Measurements from ENCODE around the gene FRMD8.
A peak's percentile ranks its signal among the peaks of the same experiment; 100 is the strongest.

FRMD8 gene

GRCh38 chr11:65400307-65401072, 14.1 kb downstream of the FRMD8 start:
- Histone ChIP-seq H3K36me3 (ENCODE audit: control insufficient read depth in 2 of 2, insufficient read depth in 2 of 2, low read length in 2 of 2) (peaks cover 43 to 52% of the 10 kb centered on the region in 2 donors), H3K9me3 (ENCODE audit: control insufficient read depth in 2 of 2, low read length in 2 of 2) (no peaks in the 10 kb centered on the region), H3K27ac (ENCODE audit: low read depth in 2 of 2, low read length in 2 of 2) (peak overlapping the region; percentile 16 to 37)

GRCh38 chr11:65401073-65401802, 14.8 kb downstream of the FRMD8 start:
- H3K9me3 ChIP-seq (ENCODE audit: control insufficient read depth in 2 of 2, low read length in 2 of 2), result no peaks in the 10 kb centered on the region
- peaks cover 13 to 20% of the 10 kb centered on the region in 2 donors for H3K4me1 ChIP-seq (ENCODE audit: control insufficient read depth in 2 of 2, insufficient read depth in 2 of 2, low read length in 2 of 2)
- no peak overlapping the region for H3K4me3 ChIP-seq (ENCODE audit: low read length in 2 of 2)
- H3K27me3 ChIP-seq (ENCODE audit: control insufficient read depth in 2 of 2, insufficient read depth in 2 of 2, low read length in 2 of 2), result no peaks in the 10 kb centered on the region
- H3K9ac ChIP-seq (ENCODE audit: low read depth in 1 of 2, low read length in 2 of 2), result peak overlapping the region in 1 of 2 donors; percentile 10
- H3K27ac ChIP-seq (ENCODE audit: low read depth in 2 of 2, low read length in 2 of 2), result peak overlapping the region; percentile 58 to 60
- peaks cover 39 to 49% of the 10 kb centered on the region in 2 donors for H3K36me3 ChIP-seq (ENCODE audit: control insufficient read depth in 2 of 2, insufficient read depth in 2 of 2, low read length in 2 of 2)

More at GRCh38 chr11:65400307-65401072, 14.1 kb downstream of the FRMD8 start:
- Histone ChIP-seq H3K9ac (ENCODE audit: low read depth in 1 of 2, low read length in 2 of 2) (peak overlapping the region in 1 of 2 donors; percentile 10), H3K4me3 (ENCODE audit: low read length in 2 of 2) (no peak overlapping the region), H3K4me1 (ENCODE audit: control insufficient read depth in 2 of 2, insufficient read depth in 2 of 2, low read length in 2 of 2) (peaks cover 13 to 20% of the 10 kb centered on the region in 2 donors), H3K27me3 (ENCODE audit: control insufficient read depth in 2 of 2, insufficient read depth in 2 of 2, low read length in 2 of 2) (no peaks in the 10 kb centered on the region)

GRCh38 chr11:65401803-65402248, 15.4 kb downstream of the FRMD8 start:
- peaks cover 13 to 20% of the 10 kb centered on the region in 2 donors for H3K4me1 ChIP-seq (ENCODE audit: control insufficient read depth in 2 of 2, insufficient read depth in 2 of 2, low read length in 2 of 2)
- H3K9me3 ChIP-seq (ENCODE audit: control insufficient read depth in 2 of 2, low read length in 2 of 2), result no peaks in the 10 kb centered on the region
- no peak overlapping the region for H3K4me3 ChIP-seq (ENCODE audit: low read length in 2 of 2)
- H3K36me3 ChIP-seq (ENCODE audit: control insufficient read depth in 2 of 2, insufficient read depth in 2 of 2, low read length in 2 of 2), result peaks cover 38 to 46% of the 10 kb centered on the region in 2 donors
- H3K27me3 ChIP-seq (ENCODE audit: control insufficient read depth in 2 of 2, insufficient read depth in 2 of 2, low read length in 2 of 2), result no peaks in the 10 kb centered on the region
- H3K9ac ChIP-seq (ENCODE audit: low read depth in 1 of 2, low read length in 2 of 2), result no peak overlapping the region
- H3K27ac ChIP-seq (ENCODE audit: low read depth in 2 of 2, low read length in 2 of 2), result peak overlapping the region; percentile 58 to 60

- Histone ChIP-seq H3K27ac (ENCODE audit: low read depth in 2 of 2, low read length in 2 of 2) (no peak overlapping the region), H3K27me3 (ENCODE audit: control insufficient read depth in 2 of 2, insufficient read depth in 2 of 2, low read length in 2 of 2) (no peaks in the 10 kb centered on the region), H3K4me3 (ENCODE audit: low read length in 2 of 2) (no peak overlapping the region), H3K9me3 (ENCODE audit: control insufficient read depth in 2 of 2, low read length in 2 of 2) (no peaks in the 10 kb centered on the region), H3K36me3 (ENCODE audit: control insufficient read depth in 2 of 2, insufficient read depth in 2 of 2, low read length in 2 of 2) (peaks cover 31 to 40% of the 10 kb centered on the region in 2 donors), H3K4me1 (ENCODE audit: control insufficient read depth in 2 of 2, insufficient read depth in 2 of 2, low read length in 2 of 2) (peaks cover 13 to 20% of the 10 kb centered on the region in 2 donors), H3K9ac (ENCODE audit: low read depth in 1 of 2, low read length in 2 of 2) (no peak overlapping the region)
Measured at GRCh38 chr11:65402790-65403189, 16.4 kb downstream of the FRMD8 start.

GRCh38 chr11:65403607-65404121, 17.2 kb downstream of the FRMD8 start:
- Histone ChIP-seq H3K4me1 (ENCODE audit: control insufficient read depth in 2 of 2, insufficient read depth in 2 of 2, low read length in 2 of 2) (peaks cover 13 to 20% of the 10 kb centered on the region in 2 donors), H3K4me3 (ENCODE audit: low read length in 2 of 2) (no peak overlapping the region), H3K36me3 (ENCODE audit: control insufficient read depth in 2 of 2, insufficient read depth in 2 of 2, low read length in 2 of 2) (peaks cover 27 to 38% of the 10 kb centered on the region in 2 donors), H3K27me3 (ENCODE audit: control insufficient read depth in 2 of 2, insufficient read depth in 2 of 2, low read length in 2 of 2) (no peaks in the 10 kb centered on the region), H3K9ac (ENCODE audit: low read depth in 1 of 2, low read length in 2 of 2) (no peak overlapping the region), H3K9me3 (ENCODE audit: control insufficient read depth in 2 of 2, low read length in 2 of 2) (no peaks in the 10 kb centered on the region), H3K27ac (ENCODE audit: low read depth in 2 of 2, low read length in 2 of 2) (peak overlapping the region; percentile 57 to 71)

GRCh38 chr11:65404210-65404609, 17.8 kb downstream of the FRMD8 start:
- Histone ChIP-seq H3K36me3 (ENCODE audit: control insufficient read depth in 2 of 2, insufficient read depth in 2 of 2, low read length in 2 of 2) (peaks cover 29 to 41% of the 10 kb centered on the region in 2 donors), H3K27ac (ENCODE audit: low read depth in 2 of 2, low read length in 2 of 2) (peak overlapping the region; percentile 57 to 71), H3K9me3 (ENCODE audit: control insufficient read depth in 2 of 2, low read length in 2 of 2) (no peaks in the 10 kb centered on the region), H3K4me1 (ENCODE audit: control insufficient read depth in 2 of 2, insufficient read depth in 2 of 2, low read length in 2 of 2) (peaks cover 13 to 20% of the 10 kb centered on the region in 2 donors), H3K27me3 (ENCODE audit: control insufficient read depth in 2 of 2, insufficient read depth in 2 of 2, low read length in 2 of 2) (no peaks in the 10 kb centered on the region), H3K4me3 (ENCODE audit: low read length in 2 of 2) (no peak overlapping the region), H3K9ac (ENCODE audit: low read depth in 1 of 2, low read length in 2 of 2) (no peak overlapping the region)

GRCh38 chr11:65404638-65405339, 18.4 kb downstream of the FRMD8 start:
- peaks cover 13 to 20% of the 10 kb centered on the region in 2 donors for H3K4me1 ChIP-seq (ENCODE audit: control insufficient read depth in 2 of 2, insufficient read depth in 2 of 2, low read length in 2 of 2)
- no peaks in the 10 kb centered on the region for H3K9me3 ChIP-seq (ENCODE audit: control insufficient read depth in 2 of 2, low read length in 2 of 2)
- no peaks in the 10 kb centered on the region for H3K27me3 ChIP-seq (ENCODE audit: control insufficient read depth in 2 of 2, insufficient read depth in 2 of 2, low read length in 2 of 2)
- H3K27ac ChIP-seq (ENCODE audit: low read depth in 2 of 2, low read length in 2 of 2), result peak overlapping the region in 1 of 2 donors; percentile 71
- H3K9ac ChIP-seq (ENCODE audit: low read depth in 1 of 2, low read length in 2 of 2), result no peak overlapping the region
- H3K36me3 ChIP-seq (ENCODE audit: control insufficient read depth in 2 of 2, insufficient read depth in 2 of 2, low read length in 2 of 2), result peaks cover 29 to 41% of the 10 kb centered on the region in 2 donors
- H3K4me3 ChIP-seq (ENCODE audit: low read length in 2 of 2), result no peak overlapping the region

- Histone ChIP-seq H3K27ac (ENCODE audit: low read depth in 2 of 2, low read length in 2 of 2) (no peak overlapping the region), H3K27me3 (ENCODE audit: control insufficient read depth in 2 of 2, insufficient read depth in 2 of 2, low read length in 2 of 2) (no peaks in the 10 kb centered on the region), H3K36me3 (ENCODE audit: control insufficient read depth in 2 of 2, insufficient read depth in 2 of 2, low read length in 2 of 2) (peaks cover 27 to 40% of the 10 kb centered on the region in 2 donors), H3K9ac (ENCODE audit: low read depth in 1 of 2, low read length in 2 of 2) (no peak overlapping the region), H3K4me1 (ENCODE audit: control insufficient read depth in 2 of 2, insufficient read depth in 2 of 2, low read length in 2 of 2) (peaks cover 4 to 5% of the 10 kb centered on the region in 2 donors), H3K9me3 (ENCODE audit: control insufficient read depth in 2 of 2, low read length in 2 of 2) (no peaks in the 10 kb centered on the region), H3K4me3 (ENCODE audit: low read length in 2 of 2) (no peak overlapping the region)
Measured at GRCh38 chr11:65410936-65411680, 24.7 kb downstream of the FRMD8 start.

GRCh38 chr11:65411681-65412070, 25.2 kb downstream of the FRMD8 start:
- Histone ChIP-seq H3K27ac (ENCODE audit: low read depth in 2 of 2, low read length in 2 of 2) (no peak overlapping the region), H3K4me1 (ENCODE audit: control insufficient read depth in 2 of 2, insufficient read depth in 2 of 2, low read length in 2 of 2) (peaks cover 10% of the 10 kb centered on the region in 2 donors), H3K9me3 (ENCODE audit: control insufficient read depth in 2 of 2, low read length in 2 of 2) (no peaks in the 10 kb centered on the region), H3K9ac (ENCODE audit: low read depth in 1 of 2, low read length in 2 of 2) (no peak overlapping the region), H3K36me3 (ENCODE audit: control insufficient read depth in 2 of 2, insufficient read depth in 2 of 2, low read length in 2 of 2) (peaks cover 27 to 40% of the 10 kb centered on the region in 2 donors), H3K4me3 (ENCODE audit: low read length in 2 of 2) (no peak overlapping the region), H3K27me3 (ENCODE audit: control insufficient read depth in 2 of 2, insufficient read depth in 2 of 2, low read length in 2 of 2) (no peaks in the 10 kb centered on the region)

Data from mucosa of rectum (tissue), 2 donors.